A549 (cell line): ENCODE measurements around the gene SRP9.

Experiments
- CTCF ChIP-seq: fragments of >200 bp; sonication (Bioruptor Twin); formaldehyde crosslinking; IDR thresholded peaks from 3 replicates; pipeline ENCODE4 v1.5.1; 2016
- GATA3 ChIP-seq: IDR thresholded peaks from 2 replicates; pipeline ENCODE4 v1.6.1; 2012; ENCODE audit warnings: borderline replicate concordance
- HOXB13 ChIP-seq: fragments of 250-450 bp; sonication (Bioruptor Pico); IDR thresholded peaks from 2 replicates; pipeline ENCODE4 v1.5.0; 2020; ENCODE audit warnings: low read depth, mild to moderate bottlenecking, moderate library complexity
- JUN ChIP-seq, 2 experiments: fragments of >200 bp; sonication (Bioruptor Twin); formaldehyde crosslinking; IDR thresholded peaks; 2 replicates in 1 of 2; 3 replicates in 1 of 2; pipeline ENCODE4 v1.6.1; 2016 to 2017
- MAX ChIP-seq: IDR thresholded peaks from 2 replicates; pipeline ENCODE4 v1.6.1; 2012
- MAZ ChIP-seq: fragments of 150-350 bp; IDR thresholded peaks from 2 replicates; pipeline ENCODE4 v1.6.1; 2014; ENCODE audit warnings: antibody characterized with exemption, low read depth, low read length, borderline replicate concordance
- MYC ChIP-seq: IDR thresholded peaks from 2 replicates; pipeline ENCODE4 v1.6.1; 2012; ENCODE audit warnings: mild to moderate bottlenecking, inconsistent platforms, low read length, improper control_type of control experiment, borderline replicate concordance
- RAD21 ChIP-seq, 2 experiments: fragments of >200 bp in 1 of 2; sonication (Bioruptor Twin) in 1 of 2; formaldehyde crosslinking in 1 of 2; IDR thresholded peaks in 1 of 2; conservative IDR thresholded peaks in 1 of 2; 2 replicates in 1 of 2; 3 replicates in 1 of 2; pipeline ENCODE4 v1.6.1; 2012 to 2018; ENCODE audit warnings: inconsistent platforms in 1 of 2
- RFX5 ChIP-seq: fragments of 450-650 bp; IDR thresholded peaks from 2 replicates; pipeline ENCODE4 v1.7.1; 2014; ENCODE audit warnings: antibody characterized with exemption, mild to moderate bottlenecking, moderate library complexity
- USF2 ChIP-seq: fragments of 450-650 bp; IDR thresholded peaks from 2 replicates; pipeline ENCODE4 v1.6.1; 2014; ENCODE audit warnings: antibody characterized with exemption

- TF ChIP-seq RFX5 = no peak
- TF ChIP-seq CTCF = no peak
- TF ChIP-seq RAD21 (conservative IDR thresholded peaks at IDR 0.05 in 1 of 2, IDR thresholded peaks at IDR 0.05 in 1 of 2) = no peak
- TF ChIP-seq MYC = no peak
- no peak for TF ChIP-seq HOXB13
- TF ChIP-seq MAX = no peak
- TF ChIP-seq MAZ = no peak
- TF ChIP-seq JUN (IDR thresholded peaks at IDR 0.05) = no peak
- no peak for TF ChIP-seq GATA3
- no peak for TF ChIP-seq USF2
Measured at GRCh38 chr1:225776294-225776693, 1.3 kb upstream of the SRP9 start.
